HG02610 (cell line): Measurements from ENCODE around the gene F12.
A peak's percentile ranks its signal among the peaks of the same experiment; 100 is the strongest.

ENCODE experiments used
- ATAC-seq: cut with Tn5 transposase; IDR thresholded peaks from one replicate; pipeline ENCODE4 v1.9.1; 2021; ENCODE audit warnings: mild to moderate bottlenecking, moderate library complexity; ENCODE audit not compliant: unreplicated experiment

The F12 gene

DNA sequence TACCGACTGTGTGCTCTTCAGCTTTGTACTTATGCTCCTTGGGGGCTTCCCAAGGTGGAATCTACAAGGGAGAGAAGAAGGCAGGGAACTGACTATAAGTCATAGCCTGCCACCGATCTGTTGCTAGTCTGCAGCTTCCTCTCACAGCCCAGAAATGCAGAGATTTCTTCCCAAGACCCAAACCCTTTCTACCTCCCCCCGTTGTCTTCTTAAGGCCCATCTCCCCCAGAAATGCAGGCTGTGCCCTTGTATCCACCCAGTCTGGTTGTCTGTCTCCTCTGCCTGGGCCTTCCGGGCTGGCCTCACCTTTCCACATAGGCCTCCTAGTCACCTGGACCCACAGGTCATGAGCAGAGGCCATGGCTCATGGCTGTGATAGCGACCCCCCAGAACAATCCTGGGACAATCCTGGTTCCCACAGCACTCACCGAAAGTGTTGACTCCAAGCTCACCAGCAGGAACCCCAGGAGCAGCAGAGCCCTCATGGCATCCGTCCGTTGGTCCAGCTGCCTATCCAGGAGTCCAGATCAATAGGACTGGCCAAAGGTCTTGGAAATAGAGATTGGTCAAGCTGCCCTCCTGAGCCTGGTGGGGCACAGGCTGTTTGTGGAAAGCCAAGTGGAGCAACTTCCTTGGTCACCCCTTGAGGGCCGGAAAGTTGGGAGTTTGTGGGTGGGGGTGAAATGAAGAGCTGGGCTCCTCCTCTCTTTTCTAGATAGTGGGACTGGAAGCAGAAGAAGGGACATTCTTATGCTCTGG is at the start of gene F12:
Gene F12 (minus strand): TSS at position 522 of the 759 bp plus-strand sequence. CDS start 37 bp downstream, at position 485.
- no peak for ATAC-seq

DNA sequence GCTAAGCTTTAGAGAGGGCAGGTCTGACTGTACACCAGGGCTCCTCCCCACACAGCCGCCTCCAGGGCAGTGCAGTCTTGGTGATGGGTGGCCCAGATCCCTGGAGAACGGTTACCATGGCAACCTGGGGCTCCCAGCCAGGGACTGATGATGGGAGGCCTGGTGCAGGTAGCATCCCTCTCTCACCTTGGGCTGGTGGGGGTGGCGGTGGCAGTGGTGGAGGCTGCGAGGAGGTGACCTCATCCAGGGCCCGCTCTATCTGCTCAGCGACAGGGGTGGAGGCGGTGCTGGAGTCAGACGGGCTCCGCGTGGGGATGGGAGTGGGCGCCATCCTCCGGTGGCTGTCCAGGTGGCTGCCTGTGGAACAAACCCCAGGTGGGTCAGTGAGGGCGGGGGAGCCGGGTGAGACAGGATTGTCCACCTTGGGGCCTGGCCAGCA is 49.6 kb upstream of the F12 start:
- no peak for ATAC-seq

DNA sequence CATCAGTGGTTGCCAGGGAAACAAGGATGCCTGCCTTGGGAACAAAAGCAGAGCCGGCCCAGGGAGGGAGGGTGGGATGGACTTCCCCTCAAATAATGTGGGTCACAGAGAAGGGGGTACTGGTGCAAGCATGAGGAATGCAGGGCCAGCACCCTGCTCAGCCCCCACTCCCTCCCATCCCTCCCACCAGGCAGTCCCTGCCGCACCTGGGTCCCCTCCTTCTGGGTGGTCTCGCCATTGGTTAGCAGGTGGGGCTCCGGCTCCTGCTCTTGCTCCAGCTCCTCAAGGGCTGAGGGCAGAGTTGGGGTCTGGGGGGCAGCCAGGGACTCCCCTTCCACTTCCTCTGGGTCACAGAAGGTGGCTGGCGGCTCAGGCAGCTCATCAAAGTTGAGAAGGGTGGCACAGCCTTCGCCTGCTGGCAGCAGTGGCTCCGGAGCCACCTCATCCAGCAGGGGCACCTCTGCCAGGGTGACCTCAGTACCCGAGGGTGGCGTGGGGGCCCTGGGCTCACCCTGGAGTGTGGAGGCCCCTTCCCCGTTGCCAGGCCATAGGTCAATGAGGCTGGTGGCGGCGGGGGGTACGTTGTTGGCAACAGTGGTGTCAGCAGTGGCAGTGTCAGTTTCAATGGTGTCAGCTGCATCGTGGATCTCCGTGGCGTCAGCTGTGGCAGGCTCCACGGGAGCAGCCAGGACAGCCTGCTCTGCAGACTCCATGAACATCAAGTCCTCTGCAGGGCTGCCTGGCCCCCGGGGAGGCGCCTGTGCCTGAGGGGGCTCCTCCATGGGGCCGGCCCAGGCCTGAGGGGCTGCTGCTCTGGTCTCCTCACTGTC is 48.7 kb upstream of the F12 start:
- ATAC-seq, result no peak

DNA sequence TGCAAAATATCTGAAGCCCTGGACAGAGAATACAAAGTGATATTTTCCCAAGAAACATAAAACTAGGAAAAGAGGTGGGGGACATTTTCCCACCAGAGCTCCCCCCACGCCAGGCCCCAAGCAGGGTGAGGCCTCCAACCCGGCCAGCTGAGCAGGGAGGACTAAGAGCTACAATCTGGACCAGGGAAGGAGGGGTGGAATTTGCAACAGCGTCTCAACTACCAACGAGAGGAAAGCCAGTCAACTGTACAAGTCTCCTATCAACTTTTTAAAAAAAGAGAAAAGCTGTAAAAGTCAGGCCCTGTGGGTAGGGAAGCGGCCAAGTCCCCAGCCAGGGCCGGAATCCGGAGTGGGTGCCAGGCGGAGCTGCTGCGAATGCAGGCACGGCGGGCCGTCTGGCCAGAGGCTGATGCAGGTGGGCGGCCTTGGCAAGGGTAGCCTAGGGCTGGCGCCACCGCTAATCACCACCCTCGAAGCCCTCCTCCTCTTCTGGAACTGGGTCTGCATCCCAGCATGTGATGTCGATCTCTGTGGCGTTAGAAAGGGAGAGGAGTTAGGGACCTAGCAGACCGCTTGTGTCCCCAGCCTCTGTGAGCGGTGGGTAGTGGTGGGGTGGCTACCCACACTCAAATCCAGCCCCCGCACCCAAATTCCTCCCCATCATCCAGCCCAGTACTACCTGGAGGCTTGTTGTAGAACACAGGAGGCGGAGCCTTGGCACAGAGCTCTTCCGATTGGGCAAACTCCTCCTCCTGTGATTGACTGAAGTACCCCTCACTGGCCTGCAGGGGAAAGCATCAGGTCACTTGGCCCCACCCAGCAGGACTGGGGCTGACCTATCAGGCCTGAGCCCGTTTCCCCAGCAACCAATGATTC is 47.9 kb upstream of the F12 start:
- peak; percentile 45 for ATAC-seq

DNA sequence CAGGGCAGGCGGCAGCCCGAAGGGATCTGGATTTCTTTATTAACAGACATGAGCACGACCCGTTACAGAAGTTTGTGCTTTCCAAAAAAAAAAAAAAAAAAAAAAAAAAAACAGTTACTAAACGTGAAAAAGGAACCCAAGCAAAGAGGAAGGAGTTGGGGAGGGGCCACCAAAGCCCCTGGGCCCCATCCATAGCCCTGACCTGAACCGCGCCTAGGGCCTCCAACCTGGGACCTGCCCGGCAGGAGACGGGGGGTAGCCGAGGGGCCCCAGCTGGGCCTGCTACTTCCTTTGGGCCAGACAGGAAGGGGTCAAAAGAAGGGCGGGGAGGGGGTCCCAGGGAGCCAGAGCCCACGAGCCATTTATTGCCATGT is 47.2 kb upstream of the F12 start:
- no peak for ATAC-seq

DNA sequence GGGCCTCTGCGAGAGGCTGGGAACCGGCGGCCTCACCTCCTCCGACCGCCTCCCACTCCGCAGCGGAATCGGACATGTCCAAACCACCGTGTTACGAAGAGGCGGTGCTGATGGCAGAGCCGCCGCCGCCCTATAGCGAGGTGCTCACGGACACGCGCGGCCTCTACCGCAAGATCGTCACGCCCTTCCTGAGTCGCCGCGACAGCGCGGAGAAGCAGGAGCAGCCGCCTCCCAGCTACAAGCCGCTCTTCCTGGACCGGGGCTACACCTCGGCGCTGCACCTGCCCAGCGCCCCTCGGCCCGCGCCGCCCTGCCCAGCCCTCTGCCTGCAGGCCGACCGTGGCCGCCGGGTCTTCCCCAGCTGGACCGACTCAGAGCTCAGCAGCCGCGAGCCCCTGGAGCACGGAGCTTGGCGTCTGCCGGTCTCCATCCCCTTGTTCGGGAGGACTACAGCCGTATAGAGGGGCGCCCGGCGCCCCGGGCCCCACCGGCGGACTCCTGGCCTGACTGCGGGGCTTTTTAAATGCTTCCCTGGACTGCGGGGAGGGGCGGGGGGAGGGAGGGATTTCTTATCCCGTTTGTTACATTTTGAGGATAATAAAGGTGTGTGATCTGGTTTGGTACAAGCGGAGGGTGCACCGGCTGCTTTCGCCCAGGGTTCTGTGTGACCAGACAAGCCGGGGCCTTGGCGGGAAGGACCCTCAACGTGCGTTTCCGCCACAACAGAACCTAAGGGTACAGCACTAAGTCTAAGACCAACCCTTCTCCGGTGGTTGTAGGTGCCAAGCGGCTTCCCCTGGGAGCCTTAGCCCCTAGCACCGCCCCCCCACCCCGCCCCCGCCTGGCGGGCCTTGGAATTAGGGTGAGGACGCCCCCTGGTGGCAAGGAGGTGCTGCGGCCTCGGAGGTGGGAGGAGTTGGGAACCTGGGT is 46.6 kb upstream of the F12 start:
- ATAC-seq, result no peak

DNA sequence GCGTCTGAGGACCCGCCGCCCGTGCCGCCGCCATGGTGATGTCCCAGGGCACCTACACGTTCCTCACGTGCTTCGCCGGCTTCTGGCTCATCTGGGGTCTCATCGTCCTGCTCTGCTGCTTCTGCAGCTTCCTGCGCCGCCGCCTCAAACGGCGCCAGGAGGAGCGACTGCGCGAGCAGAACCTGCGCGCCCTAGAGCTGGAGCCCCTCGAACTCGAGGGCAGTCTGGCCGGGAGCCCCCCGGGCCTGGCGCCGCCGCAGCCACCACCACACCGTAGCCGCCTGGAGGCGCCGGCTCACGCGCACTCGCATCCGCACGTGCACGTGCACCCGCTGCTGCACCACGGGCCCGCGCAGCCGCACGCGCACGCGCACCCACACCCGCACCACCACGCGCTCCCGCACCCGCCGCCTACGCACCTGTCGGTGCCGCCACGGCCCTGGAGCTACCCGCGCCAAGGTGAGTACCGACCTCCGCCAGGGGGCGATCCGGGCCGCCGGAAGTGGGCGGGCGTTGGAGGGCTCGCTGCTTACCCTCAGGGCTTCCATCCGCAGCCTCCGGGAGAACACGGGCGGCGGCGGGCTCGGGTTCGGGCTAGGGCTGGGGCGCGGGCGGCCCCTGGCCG is 45.8 kb upstream of the F12 start:
- peak; percentile 51 for ATAC-seq

DNA sequence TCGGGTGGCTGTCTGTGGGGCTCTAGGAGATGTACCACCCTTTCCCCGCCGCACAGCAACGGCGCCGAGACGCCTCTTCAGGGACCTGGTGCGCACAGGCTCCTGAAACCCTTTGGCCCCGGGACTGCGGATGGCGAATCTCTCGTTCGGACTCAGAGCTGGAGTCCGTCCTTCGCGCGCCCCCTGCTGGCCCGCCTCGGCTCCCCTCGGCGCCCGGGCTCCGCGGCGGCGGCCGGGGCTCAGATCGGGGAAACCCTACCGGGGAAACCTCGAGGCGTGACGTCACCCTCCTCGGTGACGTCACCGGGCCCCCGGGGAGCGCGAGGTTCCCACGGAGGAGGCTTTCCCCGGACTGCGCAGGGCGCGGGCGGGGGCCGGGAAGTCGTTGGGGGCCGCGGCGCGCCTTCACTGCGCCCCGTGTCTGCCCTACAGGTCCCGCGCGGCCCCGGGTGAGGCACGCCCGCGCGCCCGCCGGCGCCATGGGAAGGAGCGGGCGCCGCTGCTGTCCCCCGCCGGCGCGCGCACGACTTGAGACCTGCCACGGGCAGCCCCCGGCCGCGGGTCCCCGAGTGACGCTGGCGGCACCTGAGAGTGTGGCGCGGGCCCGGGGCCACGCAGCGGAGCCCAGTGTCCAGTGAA is 45.2 kb upstream of the F12 start:
- peak; percentile 36 for ATAC-seq

DNA sequence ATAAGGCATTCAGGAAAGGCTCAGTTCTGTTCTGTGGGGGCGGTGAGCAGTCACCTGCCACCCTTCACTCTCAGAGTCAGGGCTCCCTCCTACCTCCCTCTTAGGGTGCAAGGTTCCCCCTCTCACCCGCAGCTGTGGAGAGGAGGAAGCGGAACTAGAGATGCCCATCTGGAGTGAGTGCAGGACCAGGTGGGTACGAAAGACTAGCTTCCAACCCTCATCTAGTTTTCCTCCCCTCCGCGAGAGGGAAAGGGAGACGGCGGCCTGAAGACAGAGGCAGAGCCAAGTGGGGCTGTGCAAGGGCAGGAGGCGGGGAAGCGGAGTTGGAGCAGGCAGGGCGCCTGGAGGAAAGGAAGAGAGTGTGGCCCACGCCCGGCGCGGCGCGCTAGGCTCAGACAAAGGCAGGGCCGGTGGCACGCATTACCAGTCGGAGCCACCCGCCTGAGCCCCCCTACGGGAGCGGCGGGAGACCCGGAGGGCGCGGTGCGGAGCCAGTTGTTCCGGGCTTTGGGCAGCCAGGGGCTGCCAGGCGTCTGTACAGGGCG is 44.6 kb upstream of the F12 start:
- no peak for ATAC-seq

DNA sequence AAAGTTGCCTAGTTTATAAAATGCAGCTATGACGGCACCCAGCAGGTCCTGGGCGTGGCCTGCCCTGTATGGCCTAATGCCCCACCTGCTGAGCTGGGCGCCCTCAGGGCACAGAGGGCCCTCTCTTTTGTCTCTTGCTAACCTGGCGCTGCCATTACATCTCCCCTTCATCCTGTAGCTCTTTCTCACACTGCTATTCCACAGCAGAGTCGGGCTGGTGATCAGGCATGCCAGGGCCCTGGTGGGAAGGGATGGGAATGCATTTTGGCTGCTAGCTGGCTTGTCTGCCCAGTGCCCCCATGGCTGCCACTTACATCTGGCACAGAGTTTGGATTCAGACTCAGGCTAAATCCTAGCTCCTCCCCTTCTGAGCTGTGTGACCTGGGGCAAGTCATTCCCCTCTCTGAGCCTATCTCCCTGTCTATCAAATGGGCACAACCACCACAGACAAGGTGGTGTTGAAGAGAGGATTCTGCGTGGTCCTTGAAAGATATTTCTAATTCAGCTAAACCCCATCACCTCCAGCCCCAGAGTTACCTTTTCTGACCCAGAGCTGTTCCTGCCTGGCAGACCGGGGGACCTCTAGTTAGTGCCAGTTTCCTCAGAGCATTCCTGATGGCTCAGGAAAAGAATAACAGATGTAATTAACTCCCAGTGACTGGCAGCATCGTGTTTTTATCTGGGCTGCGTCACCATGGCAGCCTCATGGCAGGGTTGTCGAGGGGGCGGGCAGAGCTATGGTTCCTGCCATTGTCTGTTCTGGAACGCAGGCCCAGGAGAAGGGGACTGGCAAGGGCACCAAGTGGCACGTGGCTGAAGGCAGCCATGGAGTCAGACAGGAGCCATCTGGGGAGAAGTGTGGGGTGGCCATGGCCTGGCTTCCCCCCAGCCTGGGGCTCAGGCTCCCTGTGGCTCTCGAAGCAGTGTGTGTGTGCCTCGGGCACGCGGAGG is 43.6 kb upstream of the F12 start:
- no peak for ATAC-seq

DNA sequence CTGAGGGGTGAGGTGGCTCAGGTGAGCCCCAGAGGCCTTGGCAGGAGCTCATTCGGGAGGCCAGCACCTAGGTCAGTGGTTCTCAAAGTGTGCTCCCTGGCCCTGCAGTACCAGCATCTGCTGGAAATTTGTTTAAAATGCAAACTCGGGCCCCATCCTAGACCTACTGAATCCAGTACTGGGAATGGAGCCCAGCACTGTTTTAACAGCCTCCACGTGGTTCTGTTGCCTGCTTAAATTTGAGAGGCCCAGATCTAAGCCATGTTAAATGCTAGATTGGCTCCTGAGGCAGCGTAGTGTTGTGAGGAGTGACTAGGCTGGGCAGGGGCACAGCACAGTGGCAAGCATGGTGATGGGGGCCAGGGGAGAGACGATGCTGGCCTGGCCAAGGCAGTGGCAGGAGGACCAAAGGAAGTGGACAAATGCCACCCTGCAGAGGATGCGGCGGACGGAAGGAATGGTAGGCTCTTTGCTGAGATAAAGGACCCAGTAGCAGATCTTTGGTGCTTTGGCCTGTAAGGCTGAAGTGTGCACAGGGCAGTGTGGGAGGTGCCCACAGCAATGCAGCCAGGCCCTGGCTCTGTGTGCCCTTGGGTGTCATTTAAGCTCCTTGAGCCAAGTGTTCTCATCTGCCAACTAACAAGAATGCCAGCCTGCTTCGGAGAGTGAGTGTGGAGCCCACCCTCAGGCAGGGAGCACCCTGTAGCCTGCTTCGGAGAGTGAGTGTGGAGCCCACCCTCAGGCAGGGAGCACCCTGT is 41.5 kb upstream of the F12 start:
- no peak for ATAC-seq

DNA sequence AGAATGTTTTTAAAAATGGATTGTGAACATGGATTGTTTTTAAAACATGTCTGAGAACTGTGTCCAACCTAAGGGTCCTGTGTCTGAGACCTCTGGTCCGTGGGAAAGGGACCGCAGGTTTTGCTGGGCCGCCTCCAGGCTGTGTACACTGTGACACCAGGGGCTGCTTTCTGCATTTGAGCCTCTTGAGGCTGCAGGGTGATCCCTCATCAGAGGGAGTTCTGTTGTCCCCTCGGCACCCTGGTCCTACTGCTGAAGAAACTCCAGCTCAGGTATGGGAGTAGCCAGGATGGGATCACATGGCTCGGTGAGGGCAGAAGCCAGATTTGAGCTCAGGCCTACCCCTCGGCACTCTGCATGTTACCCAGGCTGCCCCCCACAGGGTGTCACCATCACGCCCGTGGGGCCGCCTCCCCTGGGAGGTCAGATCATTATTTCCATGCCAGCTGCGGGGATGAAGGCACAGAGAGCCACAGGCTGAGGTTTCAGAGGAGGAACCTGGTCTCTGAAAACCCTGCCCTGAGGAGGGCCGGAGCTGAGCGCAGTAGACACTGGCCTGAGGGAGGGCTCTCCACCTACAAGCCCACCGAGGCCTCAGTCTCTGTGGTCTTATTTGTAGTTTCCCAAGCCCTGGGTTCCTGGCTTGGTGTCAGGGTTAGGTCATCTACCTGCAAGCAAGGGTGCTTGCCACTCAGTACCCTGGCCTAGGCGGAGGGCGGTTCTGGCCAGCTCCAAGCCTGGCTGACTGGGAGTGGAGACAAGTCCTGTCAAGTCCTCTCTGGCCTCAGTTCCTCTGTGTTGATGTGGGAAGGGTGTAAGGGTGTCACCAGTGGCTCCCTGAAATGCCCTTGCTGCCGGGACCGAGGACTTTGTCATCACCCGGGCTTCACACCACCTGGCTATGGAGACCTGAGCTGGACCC is 40.0 kb upstream of the F12 start:
- ATAC-seq, result no peak

DNA sequence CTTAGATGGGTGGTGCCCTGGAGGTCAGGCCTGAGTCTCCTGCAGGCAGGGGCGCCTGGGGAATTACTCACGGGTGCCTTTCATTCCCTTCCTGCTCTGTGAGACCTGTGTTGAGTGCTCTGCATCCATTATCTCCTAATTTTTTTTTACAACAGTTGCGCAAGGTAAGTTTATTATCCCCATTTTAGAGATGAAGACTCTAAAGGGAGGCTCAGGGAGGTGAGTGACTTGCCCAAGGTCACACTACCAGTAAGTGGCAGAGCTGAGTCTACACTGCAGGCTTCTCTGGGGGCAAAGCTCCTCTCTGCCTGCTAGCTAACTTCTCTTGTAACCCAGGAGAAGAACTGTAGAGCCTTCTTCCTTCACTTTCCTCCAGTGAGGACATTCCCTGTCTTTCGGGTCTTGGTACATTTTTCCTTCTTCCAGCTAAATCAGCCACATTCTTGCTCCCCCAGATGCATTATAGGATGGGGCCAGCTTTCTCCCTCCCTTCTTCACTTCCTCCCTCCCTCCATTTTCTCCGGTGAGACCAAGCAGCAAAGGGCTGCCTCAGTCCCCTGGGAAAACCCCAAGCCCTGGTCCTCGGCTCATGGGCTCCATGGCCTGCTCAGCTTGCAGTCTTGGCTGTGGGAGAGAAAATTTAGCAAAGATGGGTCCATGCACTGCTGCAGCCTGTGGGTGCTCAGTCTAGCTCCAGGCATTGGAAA is 39.0 kb upstream of the F12 start:
- ATAC-seq, result no peak

DNA sequence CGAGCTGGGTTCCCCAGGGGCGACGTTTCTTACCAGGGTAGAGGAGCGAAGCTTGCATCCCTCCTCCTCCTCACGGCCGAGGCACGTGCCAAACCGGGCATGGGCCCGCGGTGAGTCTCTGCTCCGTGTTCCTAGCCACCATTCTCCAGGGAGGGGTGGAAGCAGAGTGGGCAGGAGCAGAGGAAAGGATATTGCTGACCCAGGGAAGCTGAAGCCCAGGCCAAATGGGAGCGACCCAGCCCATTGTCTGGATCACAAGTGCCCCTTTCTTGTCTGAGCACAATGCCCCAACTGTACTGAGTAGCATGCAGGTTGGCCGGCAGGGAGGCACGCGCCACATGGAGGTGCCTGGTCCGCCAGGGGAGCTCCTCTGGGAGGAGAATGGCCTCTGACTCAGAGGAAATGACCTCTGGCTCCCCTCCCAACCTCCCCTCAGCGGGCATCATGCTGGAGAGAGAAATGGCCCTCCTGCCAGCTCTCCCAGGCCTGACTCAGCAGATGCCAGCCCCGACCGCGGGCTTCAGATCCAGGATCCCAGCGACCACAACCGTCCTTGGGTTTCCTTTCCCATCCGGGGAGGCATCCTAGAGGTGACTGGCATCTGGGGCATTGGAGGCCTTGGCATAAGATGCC is 38.4 kb upstream of the F12 start:
- ATAC-seq, result no peak

DNA sequence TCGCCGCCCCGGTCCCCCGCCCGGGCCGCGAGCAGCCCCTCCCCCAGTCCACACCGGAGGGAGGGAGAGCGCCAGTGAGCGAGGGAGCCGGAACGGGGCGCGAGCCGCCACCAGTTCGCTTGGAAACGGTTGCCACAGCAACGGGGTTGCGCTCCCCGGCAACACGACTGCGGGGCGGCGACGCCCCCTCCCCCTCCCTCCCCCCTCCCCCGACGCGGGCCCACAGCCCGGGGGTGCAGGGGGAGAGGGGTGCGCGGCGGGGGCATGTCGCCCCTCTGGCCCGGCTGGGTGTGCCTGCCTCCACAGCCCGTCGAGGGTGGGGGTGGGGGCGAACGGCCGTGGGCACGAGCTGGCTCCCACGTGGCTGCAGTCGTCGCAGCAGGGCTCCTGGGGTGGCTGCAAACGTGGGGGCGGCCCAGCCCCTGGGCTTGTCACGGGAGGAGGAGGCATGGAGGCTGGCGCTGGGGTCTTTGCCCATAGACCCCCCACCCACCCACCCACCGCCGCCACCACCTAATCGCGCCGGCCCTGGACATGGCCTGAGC is 37.8 kb upstream of the F12 start:
- ATAC-seq, result peak; percentile 23
